OCI-LY3 (cell line): ENCODE data around the gene GFPT2.

Experiments
- EZH2phosphoT487 ChIP-seq: fragments of 200-600 bp; shearing (Covaris generic); IDR thresholded peaks from 2 replicates; pipeline ENCODE4 v1.6.1; 2018; ENCODE audit warnings: antibody characterized with exemption, mixed run types, low read depth
- TF ChIP-seq, protein P1 (sequence below): fragments of 200-600, 300-600 bp; sonication (generic); IDR thresholded peaks from 2 replicates; pipeline ENCODE4 v1.5.1; 2014; ENCODE audit warnings: antibody characterized with exemption, low read length, low read depth

- TF ChIP-seq, protein P1, sequence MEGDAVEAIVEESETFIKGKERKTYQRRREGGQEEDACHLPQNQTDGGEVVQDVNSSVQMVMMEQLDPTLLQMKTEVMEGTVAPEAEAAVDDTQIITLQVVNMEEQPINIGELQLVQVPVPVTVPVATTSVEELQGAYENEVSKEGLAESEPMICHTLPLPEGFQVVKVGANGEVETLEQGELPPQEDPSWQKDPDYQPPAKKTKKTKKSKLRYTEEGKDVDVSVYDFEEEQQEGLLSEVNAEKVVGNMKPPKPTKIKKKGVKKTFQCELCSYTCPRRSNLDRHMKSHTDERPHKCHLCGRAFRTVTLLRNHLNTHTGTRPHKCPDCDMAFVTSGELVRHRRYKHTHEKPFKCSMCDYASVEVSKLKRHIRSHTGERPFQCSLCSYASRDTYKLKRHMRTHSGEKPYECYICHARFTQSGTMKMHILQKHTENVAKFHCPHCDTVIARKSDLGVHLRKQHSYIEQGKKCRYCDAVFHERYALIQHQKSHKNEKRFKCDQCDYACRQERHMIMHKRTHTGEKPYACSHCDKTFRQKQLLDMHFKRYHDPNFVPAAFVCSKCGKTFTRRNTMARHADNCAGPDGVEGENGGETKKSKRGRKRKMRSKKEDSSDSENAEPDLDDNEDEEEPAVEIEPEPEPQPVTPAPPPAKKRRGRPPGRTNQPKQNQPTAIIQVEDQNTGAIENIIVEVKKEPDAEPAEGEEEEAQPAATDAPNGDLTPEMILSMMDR, result no peak
- TF ChIP-seq EZH2phosphoT487, result no peak
Observed at GRCh38 chr5:180353048-180353979, at the start of gene GFPT2.
